Endodermal cell (in vitro differentiated cells): ENCODE data around the gene GTF3C2. TPM values are rescaled to one million over a fixed set of nuclear protein-coding genes. Genes with fewer than 3 reads are reported as not detected.
"Not testable (repeated sequence)": the region's sequence is repeated elsewhere in the genome, so short reads cannot be mapped to it uniquely, and the experiment has no call there.

Source experiments
- DNase-seq: peaks from one replicate; pipeline ENCODE4 v3.0.0-alpha.2; 2017
- H3K27ac ChIP-seq: 2 replicates; pipeline ENCODE4 v1.5.1; 2013; ENCODE audit warnings: mild to moderate bottlenecking, low read depth, low read length, moderate library complexity
- H3K27me3 ChIP-seq: 2 replicates; pipeline ENCODE4 v1.6.1; 2013; ENCODE audit warnings: mild to moderate bottlenecking, low read length, moderate library complexity; ENCODE audit not compliant: insufficient read depth, control insufficient read depth, poor library complexity, severe bottlenecking
- H3K36me3 ChIP-seq: 2 replicates; pipeline ENCODE4 v1.7.0; 2013; ENCODE audit warnings: mild to moderate bottlenecking, low read length, moderate library complexity; ENCODE audit not compliant: control insufficient read depth, insufficient read depth
- H3K4me1 ChIP-seq: one replicate; pipeline ENCODE4 v1.7.0; 2013; ENCODE audit warnings: low read length; ENCODE audit not compliant: control insufficient read depth, insufficient read depth
- H3K4me3 ChIP-seq: 2 replicates; pipeline ENCODE4 v1.5.1; 2013; ENCODE audit warnings: mild to moderate bottlenecking, low read length, moderate library complexity
- H3K9ac ChIP-seq: 2 replicates; pipeline ENCODE4 v1.6.1; 2013; ENCODE audit warnings: mild to moderate bottlenecking, low read length, moderate library complexity; ENCODE audit not compliant: poor library complexity, severe bottlenecking; ENCODE audit errors: extremely low read depth
- H3K9me3 ChIP-seq: 2 replicates; pipeline ENCODE4 v1.6.1; 2013; ENCODE audit warnings: mild to moderate bottlenecking, low read length, moderate library complexity; ENCODE audit not compliant: control insufficient read depth
- H3K27ac Mint-ChIP-seq: 2 replicates; pipeline ENCODE4 v1.8.0; 2020; ENCODE audit warnings: mixed read lengths
- H3K27me3 Mint-ChIP-seq: 2 replicates; pipeline ENCODE4 v1.8.0; 2021; ENCODE audit warnings: mild to moderate bottlenecking, mixed read lengths; ENCODE audit not compliant: insufficient read depth
- H3K36me3 Mint-ChIP-seq: 2 replicates; pipeline ENCODE4 v1.8.0; 2020; ENCODE audit warnings: low read depth, mixed read lengths
- H3K4me1 Mint-ChIP-seq: 2 replicates; pipeline ENCODE4 v1.8.0; 2020; ENCODE audit warnings: mixed read lengths
- H3K4me3 Mint-ChIP-seq: 2 replicates; pipeline ENCODE4 v1.8.0; 2020; ENCODE audit warnings: mild to moderate bottlenecking, moderate library complexity, mixed read lengths
- H3K9me3 Mint-ChIP-seq: 2 replicates; pipeline ENCODE4 v1.8.0; 2020; ENCODE audit warnings: mild to moderate bottlenecking, mixed read lengths
- CTCF ChIP-seq: fragments of 200-600 bp; sonication (generic); conservative IDR thresholded peaks from 2 replicates; pipeline ENCODE4 v1.5.0; 2021; ENCODE audit warnings: antibody characterized with exemption, mild to moderate bottlenecking
- WGBS, 2 experiments: methylation state at CpG; one replicate each; pipeline versions ENCODE4 v1.1.5 to v1.1.7; 2013; ENCODE audit warnings: missing lambda C conversion rate in 2 of 2, mixed read lengths in 1 of 2; ENCODE audit not compliant: insufficient coverage in 1 of 2, insufficient read length in 1 of 2; 5-methylcytosine and 5-hydroxymethylcytosine counted together
- total RNA-seq, 2 donors: library from RNA; stranded (reverse); fragmentation: NEBNext Ultra II Directional in 1 of 2; extraction: Animal tissue kit (Norgen Biotek cat#: 25700) in 1 of 2; gene quantifications; 2 replicates in 1 of 2; 3 replicates in 1 of 2; pipeline ENCODE4 v1.2.1, GENCODE V29; 2021

The GTF3C2 gene
- total RNA-seq, 2 donors from 2014 or later: 105 to 120 TPM

DNA sequence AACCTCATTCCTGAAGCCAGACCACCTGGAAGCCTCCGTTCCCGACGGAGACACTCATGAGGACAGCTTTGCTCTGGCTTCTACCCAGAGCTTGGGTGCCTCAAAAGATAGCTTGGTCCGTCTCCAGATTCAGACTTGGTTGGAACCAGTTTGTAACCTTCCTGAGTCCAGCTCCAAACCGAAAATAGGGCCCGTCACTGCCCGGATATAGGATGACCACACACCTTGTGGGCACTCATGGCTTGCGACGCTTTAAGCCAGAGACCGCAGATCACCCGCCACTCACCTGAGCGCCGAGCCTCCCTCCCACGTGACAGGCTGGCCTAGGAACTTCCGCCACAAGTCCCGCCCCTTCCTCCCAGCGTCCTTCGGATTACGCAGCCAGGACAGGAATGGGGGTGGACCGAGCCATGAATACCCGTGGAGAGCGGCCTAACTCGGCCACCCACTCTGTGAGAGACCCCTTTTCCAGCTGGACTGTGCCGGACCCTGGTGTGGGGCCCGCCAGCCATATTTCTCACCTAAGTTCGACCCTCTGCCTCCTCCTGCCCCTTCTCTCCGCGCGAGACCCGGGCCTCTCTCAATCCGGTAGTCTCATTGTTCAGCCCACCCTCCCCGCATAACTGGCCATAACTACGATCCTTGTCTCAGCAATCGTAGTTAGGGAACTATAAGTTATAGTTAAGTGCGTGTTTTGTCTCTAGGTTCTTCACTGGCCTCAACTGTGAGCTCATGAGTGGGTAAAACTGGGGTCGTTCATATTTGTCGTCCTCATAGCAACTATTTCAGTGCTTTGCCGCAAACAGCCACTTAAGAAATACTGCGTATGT lies 33.6 kb downstream of the GTF3C2 start, which contains the start of gene MPV17:
Gene MPV17, minus strand, starts transcription at position 332 of the 830 bp plus-strand sequence. CDS start 580 bp downstream, outside the sequence.
- Histone ChIP-seq H3K4me3 (peak within 1 kb of the TSS; percentile 98), H3K9ac (peak within 1 kb of the TSS; percentile 99), H3K4me1 (no peaks in the 10 kb centered on the region), H3K27ac (peak within 1 kb of the TSS; percentile 89), H3K9me3 (no peaks in the 10 kb centered on the region), H3K36me3 (peaks cover 22% of the 10 kb centered on the region), H3K27me3 (no peaks in the 10 kb centered on the region)
- DNase-seq: peak; percentile 98
- TF ChIP-seq CTCF: no peak
- Mint-ChIP-seq H3K4me3 (peak within 1 kb of the TSS; percentile 93), H3K27me3 (no peaks in the 10 kb centered on the region), H3K27ac (peak within 1 kb of the TSS; percentile 99), H3K4me1 (peaks cover 15% of the 10 kb centered on the region), H3K9me3 (no peaks in the 10 kb centered on the region), H3K36me3 (peaks cover 18% of the 10 kb centered on the region)
- 2 to 4% methylated on average over 20 to 39 of the region's 39 CpGs for WGBS, 2 experiments

- peaks cover 14% of the 10 kb centered on the region for H3K36me3 Mint-ChIP-seq
- Histone ChIP-seq H3K36me3 (peaks cover 18% of the 10 kb centered on the region), H3K9me3 (no peaks in the 10 kb centered on the region), H3K4me1 (no peaks in the 10 kb centered on the region), H3K27ac (no peak overlapping the region), H3K4me3 (peak overlapping the region; percentile 98), H3K27me3 (no peaks in the 10 kb centered on the region), H3K9ac (peak overlapping the region; percentile 99)
- no peak for DNase-seq
- WGBS, 2 experiments: 14 to 18% methylated on average over 5 to 10 of the region's 10 CpGs
- peak overlapping the region; percentile 99 for H3K27ac Mint-ChIP-seq
- H3K27me3 Mint-ChIP-seq: no peaks in the 10 kb centered on the region
- peaks cover 15% of the 10 kb centered on the region for H3K4me1 Mint-ChIP-seq
- peak overlapping the region; percentile 93 for H3K4me3 Mint-ChIP-seq
- TF ChIP-seq CTCF: no peak
- no peaks in the 10 kb centered on the region for H3K9me3 Mint-ChIP-seq
These were observed 34.2 kb downstream of the GTF3C2 start for GRCh38 chr2:27322301-27322765.

DNA sequence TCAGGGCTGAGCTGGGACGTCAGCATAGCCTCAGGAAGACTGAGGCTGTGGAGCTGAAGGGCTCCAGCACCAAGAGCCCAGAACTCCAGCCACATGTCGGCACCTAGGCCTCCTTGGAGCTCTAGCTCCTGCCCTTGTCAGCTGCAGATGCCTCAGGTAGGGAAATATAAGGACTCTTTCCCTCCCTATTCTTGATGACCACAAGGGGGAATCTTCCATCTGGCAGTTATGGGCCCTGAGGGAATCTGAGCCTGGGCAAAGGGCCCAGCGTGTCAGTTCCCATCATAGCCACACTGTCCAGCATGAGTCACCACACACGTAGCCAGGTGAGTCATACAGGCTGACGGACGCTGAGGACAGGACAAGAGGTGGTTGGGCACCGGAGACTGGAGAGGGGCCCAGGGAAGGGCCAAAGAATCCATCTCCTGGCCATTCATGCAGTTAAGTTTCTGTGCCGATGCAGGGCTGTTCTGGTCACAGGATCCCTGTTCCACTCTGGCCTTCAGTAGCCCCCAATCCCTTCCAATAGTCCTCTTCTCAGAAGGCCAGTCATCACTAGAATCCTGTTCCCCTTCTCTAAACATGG lies 35.5 kb downstream of the GTF3C2 start:
- WGBS, 2 experiments: 66 to 84% methylated on average over 4 to 8 of the region's 8 CpGs
- no peaks in the 10 kb centered on the region for H3K27me3 ChIP-seq
- TF ChIP-seq CTCF: peak; percentile 78
- H3K4me1 Mint-ChIP-seq: peaks cover 15% of the 10 kb centered on the region
- peak overlapping the region; percentile 91 for H3K27ac Mint-ChIP-seq
- peaks cover 7% of the 10 kb centered on the region for H3K36me3 ChIP-seq
- H3K36me3 Mint-ChIP-seq: peaks cover 3% of the 10 kb centered on the region
- H3K4me3 ChIP-seq: no peak overlapping the region
- H3K9ac ChIP-seq: no peak overlapping the region
- H3K27me3 Mint-ChIP-seq: no peaks in the 10 kb centered on the region
- peak overlapping the region; percentile 37 for H3K4me3 Mint-ChIP-seq
- no peaks in the 10 kb centered on the region for H3K4me1 ChIP-seq
- no peak overlapping the region for H3K27ac ChIP-seq
- no peaks in the 10 kb centered on the region for H3K9me3 Mint-ChIP-seq
- DNase-seq: peak; percentile 89
- H3K9me3 ChIP-seq: no peaks in the 10 kb centered on the region

- not testable (repeated sequence) for H3K4me1 ChIP-seq, H3K9me3 Mint-ChIP-seq, H3K27me3 Mint-ChIP-seq, H3K36me3 ChIP-seq, H3K27me3 ChIP-seq, H3K27ac Mint-ChIP-seq, H3K4me3 Mint-ChIP-seq, DNase-seq, H3K9me3 ChIP-seq, H3K36me3 Mint-ChIP-seq, H3K9ac ChIP-seq, H3K27ac ChIP-seq, H3K4me3 ChIP-seq
- peaks cover 15% of the 10 kb centered on the region for H3K4me1 Mint-ChIP-seq
- WGBS, 2 experiments: 93 to 95% methylated on average over 11 to 15 of the region's 15 CpGs
These were observed 36.7 kb downstream of the GTF3C2 start for GRCh38 chr2:27319839-27320238.
